NCI-H2227 (cell line): Measurements from ENCODE around the gene HK3.
A peak's percentile ranks its signal among the peaks of the same experiment; 100 is the strongest.
"Not testable (repeated sequence)": the region's sequence is repeated elsewhere in the genome, so short reads cannot be mapped to it uniquely, and the experiment has no call there.

Experiments
- DNase-seq: peaks from one replicate; lab custom pipeline; 2025; ENCODE audit not compliant: unreplicated experiment; lab: John Stamatoyannopoulos, UW

The HK3 gene

DNA sequence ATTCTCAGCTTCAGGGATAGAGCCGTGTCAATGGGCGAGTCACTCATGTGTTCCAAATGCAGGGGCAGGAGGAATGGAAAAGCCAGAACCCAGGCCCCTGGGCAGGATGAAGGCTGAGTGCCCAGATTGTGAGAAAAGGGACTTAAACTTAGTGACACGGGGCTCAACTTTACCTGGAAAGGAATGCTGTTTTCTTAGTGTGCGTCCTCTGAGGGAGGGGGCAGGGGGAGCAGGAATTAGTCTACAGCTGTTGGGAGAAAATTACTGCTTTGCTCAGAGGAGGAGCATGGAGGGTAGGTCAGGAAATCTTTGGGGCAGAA lies 14.6 kb downstream of the HK3 start:
- DNase-seq, result no peak

DNA sequence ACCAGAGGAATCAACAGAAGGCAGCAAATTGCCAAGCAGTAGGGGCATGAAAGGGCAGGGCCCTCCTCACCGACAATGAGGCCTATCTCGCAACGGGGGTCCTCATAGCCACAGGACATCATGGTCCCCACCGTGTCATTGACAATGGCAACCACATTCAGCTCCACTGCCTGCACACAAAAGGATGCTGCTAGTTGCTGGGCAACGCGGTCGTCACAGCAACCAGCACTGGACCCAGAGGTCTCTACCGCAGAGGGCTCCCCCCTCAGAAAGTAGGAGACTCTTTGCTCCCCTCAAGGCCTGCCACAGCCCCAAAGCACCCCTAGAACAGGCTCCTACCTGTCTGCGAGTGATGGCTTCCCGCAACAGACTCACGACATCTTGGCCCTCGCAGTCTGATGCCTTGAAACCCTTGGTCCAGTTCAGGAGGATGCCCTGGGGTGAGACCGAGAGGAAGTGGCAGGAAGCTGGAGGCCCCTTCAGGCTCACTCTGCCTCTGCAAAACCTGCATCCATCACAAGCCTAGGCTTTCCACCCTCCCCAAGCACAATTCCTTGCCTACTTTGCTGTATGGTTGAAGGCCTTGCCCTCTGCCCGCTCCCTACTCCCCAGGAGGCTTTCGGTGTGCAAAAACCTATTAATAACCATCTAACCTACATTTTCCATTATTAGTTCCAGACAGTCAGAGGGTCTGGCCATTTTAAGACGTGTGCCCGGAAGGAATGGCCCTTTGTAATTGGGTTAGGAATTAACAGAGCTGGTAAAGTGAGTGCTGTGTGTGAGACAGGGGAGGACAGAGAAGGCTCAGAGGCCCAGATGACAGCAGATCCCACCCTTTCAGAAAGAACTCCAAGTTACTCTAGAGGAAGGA lies 15.2 kb downstream of the HK3 start:
- DNase-seq, result peak; percentile 54

DNA sequence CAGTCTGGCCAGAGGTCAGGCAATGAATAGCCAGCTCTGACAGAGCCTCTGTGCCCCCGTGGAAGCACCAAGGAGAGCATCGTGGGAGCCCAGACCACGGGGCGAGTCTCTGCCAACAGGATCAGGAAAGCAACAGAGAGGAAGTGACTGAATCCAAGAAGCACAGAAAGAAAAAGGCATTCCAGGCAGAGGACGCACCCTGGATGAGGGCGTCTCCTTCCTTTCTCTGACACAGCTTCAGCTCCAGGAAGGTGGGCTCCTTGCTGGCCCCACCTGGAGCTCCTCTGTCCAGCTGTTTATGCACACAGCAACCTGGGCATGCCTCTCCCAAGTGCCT lies 16.6 kb downstream of the HK3 start:
- no peak for DNase-seq

DNA sequence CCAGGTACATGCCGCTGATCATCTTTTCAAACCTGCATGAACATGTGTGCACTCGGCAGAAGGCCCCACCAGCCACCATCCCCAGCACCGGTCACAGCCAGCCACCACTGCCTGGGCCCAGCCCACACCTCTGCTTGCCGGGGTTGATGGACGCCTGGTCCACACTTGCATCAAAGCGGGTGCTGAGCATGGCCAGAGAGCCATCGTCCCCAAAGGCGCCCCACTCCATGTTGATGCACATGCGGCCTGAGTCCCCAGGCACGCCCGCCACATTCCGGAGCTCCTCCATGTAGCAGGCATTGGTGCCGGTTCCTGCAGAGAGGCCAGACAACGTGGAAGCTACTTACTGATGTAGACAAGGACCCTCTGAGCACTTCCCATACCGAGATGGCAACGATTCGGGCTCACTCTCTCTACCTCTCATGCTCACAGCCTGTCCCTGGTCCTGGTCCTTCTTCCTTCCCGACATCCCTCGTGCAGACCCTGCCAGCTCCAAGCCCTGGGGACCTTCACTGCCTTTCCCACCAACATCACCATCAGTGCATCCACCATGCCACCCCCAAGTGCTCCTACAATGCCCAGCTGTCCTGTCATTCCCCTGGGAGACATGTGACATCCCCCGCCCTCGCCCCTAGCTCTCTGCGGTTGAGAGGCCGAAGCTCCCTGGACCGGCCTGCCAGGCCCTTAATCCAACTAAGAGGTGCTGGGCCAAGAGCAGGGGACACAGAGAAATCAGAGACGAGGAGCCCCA lies 17.2 kb downstream of the HK3 start:
- no peak for DNase-seq

DNA sequence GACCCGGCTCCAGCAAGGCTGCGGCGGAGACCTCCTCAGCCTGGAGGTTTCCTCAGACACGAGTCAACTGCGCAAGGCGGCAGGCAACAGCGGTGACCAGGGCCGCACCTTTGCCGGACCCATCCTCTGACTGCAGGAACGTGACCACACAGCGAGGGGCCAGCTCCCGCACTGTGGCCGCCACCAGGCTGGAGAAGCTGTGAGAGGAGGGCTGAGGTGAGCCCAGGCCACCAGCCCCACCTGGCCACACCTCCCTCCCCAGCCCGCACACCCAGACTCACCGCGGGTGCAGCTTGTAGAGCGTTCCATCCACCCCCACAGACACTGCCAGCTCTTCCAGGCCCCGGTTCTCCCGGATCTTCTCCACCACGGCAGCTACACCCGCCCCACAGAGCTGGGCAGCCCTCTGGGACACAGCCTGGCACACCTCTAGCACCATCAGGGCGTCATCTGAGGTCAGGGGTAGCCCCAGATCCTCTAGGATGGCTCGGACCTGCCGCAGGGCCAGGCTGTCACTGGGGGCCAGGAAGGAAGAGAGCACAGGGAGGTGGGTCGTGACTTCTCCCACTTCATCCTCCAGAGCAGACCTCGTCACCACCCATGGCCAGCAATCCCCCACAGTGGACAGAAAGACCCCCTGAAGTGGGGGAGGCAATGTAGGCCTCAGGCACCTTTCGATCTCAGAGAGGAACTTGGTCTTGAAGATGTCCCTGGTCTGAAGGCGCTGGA lies 18.0 kb downstream of the HK3 start:
- DNase-seq, result no peak

DNA sequence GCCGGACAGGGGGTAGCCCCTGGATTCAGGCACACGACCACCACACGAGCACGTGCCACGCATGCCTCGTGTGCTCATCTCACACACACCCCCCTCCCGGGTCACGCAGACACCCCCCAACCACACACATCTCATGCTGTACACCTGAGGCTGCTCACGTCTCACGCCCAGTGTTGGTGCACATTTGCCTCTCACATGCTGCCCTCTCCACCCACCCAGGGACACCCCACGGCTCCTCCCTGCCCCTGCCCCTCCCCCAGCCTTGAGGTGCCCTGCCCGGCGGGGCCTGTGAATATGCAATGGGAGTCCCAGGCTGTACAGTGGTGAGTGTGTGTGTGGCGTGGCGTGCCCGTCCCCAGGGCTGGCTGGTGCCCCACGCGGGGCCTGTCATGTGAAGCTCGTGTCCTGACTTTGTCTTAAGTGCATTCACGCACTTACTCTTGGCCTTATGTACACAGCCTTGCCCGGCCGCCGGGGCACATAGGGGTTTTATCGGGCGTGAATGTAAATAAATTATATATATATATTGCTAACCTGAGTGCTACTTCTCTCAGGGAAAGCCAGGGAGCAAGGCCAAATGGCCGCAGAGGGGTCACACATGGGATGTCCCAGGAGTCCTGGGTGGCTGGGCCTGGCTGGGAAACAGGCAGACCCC lies 18.7 kb downstream of the HK3 start:
- no peak for DNase-seq

DNA sequence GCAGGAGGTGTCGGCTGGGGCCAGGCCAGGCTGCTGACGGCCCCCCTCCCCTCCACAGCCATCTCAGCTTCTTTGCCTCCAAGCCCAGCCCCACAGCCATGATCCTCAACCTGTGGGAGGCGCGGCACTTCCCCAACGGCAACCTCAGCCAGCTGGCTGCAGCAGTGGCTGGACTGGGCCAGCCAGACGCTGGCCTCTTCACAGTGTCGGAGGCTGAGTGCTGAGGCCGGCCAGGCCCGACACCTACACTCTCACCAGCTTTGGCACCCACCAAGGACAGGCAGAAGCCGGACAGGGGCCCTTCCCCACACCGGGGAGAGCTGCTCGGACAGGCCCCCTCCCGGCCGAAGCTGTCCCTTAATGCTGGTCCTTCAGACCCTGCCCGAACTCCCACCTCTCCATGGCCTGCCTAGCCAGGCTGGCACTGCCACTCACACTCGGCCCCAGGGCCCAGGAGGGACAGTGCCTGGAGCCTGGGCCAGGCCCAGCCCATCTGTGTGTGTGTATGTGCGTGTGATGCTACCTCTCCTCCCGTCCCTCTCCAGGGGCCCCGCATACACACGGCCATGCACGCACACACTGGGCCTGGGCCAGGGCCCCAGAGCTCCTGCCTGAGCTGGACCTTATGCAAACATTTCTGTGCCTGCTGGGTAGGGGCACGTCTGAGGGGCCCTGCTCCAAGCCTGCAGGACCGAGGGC lies 19.3 kb downstream of the HK3 start:
- no peak for DNase-seq

DNA sequence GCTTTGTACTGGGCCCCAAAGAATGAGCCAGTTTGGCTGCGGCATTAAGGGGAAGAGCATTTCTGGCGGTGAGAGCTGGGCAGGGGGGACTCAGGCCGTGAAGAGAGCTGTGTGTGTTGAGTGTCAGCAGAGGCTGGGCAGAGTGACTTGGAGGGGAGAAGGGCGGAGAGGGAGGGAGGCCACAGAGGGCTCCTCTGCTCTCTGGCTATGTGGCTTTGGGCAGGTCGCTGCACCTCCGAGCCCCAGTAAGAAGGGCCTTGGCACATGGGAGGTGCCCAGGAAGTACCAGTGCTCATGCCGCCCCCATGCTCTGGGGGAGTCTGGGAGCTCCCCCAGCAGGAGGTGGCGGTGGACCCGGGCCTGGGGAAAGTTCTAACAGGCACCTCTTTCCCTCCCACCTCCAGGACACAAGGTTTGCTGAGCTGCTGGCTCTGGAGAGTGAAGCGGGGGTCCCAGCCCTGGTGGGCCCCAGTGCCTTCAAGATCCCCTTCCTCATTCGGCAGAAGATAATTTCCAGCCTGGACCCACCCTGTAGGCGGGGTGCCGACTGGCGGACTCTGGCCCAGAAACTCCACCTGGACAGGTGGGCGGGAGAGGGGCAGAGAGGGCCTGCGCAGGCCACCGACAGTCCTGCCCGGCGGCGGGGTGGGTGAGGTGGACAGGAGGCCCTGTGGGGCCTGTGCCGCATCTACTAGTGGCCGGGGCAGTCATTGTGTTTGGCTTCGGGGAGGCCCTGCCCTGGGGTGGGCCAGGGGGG lies 20.1 kb downstream of the HK3 start:
- DNase-seq, result no peak

DNA sequence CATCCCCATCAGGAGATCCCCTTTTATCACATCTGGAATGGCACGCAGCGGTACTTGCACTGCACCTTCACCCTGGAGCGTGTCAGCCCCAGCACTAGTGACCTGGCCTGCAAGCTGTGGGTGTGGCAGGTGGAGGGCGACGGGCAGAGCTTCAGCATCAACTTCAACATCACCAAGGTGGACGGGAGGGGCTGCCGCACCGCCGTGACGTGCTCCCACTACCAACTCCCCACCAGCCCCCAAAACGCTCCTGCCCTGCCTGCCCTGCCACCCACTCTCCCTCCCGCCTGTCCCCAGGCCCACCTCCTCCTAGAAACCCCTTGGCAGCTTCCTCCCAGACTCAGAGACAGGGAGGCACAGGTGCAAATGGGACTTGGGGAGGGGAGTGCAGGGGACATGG lies 20.7 kb downstream of the HK3 start:
- DNase-seq, result no peak

DNA sequence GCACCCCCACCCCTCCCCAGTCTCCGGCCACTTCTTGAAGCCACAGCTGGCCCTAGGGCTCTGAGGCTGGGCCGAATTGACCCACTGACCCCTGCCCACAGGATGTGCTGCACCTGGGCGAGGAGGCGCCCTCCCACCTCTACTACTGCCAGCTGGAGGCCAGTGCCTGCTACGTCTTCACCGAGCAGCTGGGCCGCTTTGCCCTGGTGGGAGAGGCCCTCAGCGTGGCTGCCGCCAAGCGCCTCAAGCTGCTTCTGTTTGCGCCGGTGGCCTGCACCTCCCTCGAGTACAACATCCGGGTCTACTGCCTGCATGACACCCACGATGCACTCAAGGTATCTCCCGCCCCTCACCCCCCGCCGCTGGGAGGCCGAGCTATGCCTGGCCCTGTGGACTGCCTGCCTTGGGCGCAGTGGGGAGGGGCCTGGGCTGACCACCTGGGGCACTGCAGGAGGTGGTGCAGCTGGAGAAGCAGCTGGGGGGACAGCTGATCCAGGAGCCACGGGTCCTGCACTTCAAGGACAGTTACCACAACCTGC lies 21.3 kb downstream of the HK3 start:
- DNase-seq, result no peak

DNA sequence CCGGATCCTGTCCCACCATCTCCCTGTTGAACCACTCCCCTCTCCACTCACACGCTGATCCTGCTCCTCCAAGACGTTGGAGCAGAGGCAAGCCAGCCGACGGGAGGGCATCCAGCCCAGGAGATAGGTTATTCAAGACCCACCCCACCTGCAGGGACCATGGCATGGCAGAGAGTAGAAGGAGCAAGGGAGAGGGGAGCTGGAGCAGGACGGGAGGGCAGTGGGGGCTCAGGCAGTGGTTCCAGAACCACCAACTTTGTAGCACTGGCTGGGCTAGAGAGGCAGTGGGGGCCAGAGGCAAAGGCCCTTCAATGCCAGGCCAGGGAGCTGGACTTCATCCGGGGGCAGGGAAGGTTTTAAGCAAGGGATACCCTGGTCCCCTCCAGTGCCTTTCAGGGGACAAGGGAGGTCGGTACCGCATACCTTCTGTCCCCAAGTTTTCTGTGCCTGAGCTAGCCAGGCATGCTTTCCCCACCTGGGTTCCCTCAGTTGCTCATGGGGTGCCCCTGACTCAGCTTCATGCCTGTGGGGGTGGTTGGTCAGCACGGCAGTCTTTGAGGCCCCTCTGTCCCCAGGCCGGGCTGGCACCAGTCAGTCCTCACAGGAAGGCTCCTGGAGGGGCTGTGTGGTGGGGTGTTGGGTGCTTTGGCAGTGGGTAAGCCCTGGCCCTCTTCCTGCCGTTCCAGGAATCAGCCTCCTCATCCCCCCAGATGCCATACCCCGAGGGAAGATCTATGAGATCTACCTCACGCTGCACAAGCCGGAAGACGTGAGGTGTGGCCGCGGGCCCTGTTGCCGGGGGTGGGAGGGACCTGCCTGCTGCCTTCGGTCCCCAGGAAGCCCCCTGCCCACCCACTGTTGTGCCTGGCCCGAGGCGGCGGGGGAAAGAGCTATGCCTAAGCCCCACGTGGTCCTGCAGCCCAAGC lies 22.4 kb downstream of the HK3 start:
- DNase-seq, result no peak

DNA sequence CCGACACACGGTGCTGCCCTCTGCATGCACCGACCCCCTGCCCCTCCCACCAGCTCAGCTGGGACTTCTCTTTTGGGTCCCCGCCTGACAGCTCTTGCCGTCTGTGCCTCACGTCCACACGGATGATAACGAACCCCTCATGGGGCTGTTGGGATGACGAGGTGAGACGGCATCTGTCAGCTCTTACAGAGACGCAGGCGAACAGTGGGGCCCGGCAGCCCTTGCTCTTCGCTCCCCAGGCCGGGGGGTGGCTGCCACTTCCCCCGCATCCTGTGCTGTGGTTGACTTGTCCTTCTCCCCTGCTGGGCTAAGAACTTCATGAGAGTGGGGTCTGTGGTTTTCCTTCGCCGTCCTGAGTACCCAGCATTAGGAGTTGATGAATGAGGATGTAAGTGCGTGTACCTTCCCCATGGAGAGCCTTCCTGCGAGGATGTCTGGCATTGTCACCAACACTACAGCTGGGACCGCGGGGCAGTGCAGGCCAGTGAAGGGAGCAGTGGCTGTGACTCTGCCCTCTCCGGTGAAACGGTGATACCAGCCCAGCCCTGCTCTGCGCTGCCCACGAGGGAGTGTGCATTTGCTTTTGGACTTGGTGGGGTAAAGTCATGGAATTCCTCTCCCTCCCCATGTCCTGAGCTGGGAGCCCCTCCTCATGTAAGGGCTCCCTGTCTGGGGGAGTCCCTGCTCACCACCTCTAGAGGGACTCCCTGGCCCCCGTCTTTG lies 23.2 kb downstream of the HK3 start:
- no peak for DNase-seq

DNA sequence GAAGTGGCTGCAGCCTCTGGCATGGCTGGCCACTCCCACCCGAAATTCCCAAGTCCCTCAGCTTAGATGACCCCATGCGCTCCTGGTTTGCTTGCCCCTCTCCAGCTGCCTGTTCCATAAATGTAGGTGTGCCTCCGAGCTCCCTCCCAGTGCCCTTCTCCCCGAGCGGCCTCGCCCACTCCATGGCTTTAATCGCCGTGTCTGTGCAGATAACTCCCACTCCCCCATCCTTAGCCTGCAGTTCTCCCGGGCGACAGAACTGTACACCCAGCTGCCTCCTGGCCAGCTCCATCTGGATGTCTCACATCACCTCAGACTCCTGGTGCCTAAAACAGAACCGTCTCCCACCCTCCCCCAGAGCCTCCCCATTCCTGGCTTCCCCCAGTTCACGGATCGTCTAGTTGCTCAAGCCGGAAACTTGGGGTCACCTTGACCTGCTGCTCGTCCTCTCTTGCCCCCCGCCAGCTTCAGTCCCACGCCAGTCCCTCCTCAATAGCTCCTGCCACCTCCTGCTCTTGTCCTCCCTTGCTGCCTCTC lies 24.1 kb downstream of the HK3 start:
- no peak for DNase-seq

DNA sequence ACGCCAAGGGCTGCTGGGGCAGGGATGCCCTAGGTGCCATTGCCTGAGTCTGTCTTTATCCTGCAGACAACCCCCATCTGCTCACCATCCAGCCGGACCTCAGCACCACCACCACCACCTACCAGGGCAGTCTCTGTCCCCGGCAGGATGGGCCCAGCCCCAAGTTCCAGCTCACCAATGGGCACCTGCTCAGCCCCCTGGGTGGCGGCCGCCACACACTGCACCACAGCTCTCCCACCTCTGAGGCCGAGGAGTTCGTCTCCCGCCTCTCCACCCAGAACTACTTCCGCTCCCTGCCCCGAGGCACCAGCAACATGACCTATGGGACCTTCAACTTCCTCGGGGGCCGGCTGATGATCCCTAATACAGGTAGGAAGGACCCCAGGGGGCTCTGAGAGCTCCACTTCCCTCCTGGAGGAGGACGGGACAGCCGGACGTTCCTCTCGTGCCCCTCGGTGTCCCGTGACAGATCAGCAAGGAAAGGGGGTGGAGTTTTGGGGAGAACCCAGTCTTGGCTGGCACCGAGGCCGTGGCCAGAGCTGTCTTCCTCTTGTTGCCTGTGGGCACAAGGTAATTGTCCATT lies 24.9 kb downstream of the HK3 start:
- no peak for DNase-seq

DNA sequence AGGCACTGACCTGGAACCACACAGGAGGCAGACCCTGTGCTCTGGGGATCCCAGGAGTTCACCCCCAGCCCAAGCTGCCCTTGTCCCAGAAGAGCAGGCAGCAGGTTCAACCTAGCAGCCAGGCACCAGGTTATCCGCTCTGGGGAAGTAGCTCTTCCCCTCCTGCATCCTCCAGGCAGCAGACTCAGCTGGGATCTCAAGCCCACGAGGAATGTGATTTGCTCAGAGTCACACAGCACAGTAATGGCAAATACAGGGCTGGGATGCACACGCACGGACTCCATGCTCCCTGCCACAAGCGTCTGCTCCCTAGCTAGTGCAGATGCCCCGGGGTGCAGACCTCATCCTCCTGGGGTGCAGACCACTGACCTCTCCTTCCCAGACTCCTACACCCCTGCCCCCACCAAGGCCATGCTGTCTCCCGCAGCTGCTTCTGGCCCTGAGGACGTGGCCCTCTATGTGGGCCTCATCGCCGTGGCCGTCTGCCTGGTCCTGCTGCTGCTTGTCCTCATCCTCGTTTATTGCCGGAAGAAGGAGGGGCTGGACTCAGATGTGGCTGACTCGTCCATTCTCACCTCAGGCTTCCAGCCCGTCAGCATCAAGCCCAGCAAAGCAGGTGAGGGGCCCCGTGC lies 25.5 kb downstream of the HK3 start:
- no peak for DNase-seq

DNA sequence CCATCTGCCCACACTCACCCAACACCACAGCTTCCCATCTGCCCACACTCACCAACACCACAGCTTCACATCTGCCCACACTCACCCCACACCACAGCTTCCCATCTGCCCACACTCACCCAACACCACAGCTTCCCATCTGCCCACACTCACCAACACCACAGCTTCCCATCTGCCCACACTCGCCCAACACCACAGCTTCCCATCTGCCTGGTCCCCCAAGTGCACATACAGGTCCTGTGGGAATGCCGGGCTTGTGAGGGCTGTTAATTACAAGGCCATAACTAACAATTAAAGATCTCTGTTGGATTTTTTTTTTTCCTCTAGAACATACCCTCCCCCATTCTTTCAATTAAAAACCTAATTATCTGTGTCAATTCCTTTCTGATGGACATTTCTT lies 26.1 kb downstream of the HK3 start:
- not testable (repeated sequence) for DNase-seq

DNA sequence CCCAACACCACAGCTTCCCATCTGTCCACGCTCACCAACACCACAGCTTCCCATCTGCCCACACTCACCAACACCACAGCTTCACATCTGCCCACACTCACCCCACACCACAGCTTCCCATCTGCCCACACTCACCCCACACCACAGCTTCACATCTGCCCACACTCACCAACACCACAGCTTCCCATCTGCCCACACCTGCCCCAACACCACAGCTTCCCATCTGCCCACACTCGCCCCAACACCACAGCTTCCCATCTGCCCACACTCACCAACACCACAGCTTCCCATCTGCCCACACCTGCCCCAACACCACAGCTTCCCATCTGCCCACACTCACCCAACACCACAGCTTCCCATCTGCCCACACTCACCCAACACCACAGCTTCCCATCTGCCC lies 26.6 kb downstream of the HK3 start:
- not testable (repeated sequence) for DNase-seq
